Duodenal mucosa (tissue), 2 donors: Measurements from ENCODE around the gene ST6GALNAC6.

ENCODE experiments used
- H3K27ac ChIP-seq: one replicate; pipeline ENCODE4 v1.7.0; 2013; ENCODE audit warnings: low read depth, low read length
- H3K27me3 ChIP-seq, 2 donors: one replicate each; pipeline ENCODE4 v1.7.0; 2013; ENCODE audit warnings: low read length in 2 of 2, control low read depth in 1 of 2; ENCODE audit not compliant: insufficient read depth in 2 of 2, control insufficient read depth in 1 of 2
- H3K36me3 ChIP-seq, 2 donors: one replicate each; pipeline ENCODE4 v1.7.0; 2013; ENCODE audit warnings: low read length in 2 of 2, control low read depth in 1 of 2; ENCODE audit not compliant: insufficient read depth in 2 of 2, control insufficient read depth in 1 of 2
- H3K4me1 ChIP-seq, 2 donors: one replicate each; pipeline ENCODE4 v1.7.0; 2013; ENCODE audit warnings: low read length in 2 of 2, control low read depth in 1 of 2; ENCODE audit not compliant: insufficient read depth in 2 of 2, control insufficient read depth in 1 of 2
- H3K4me3 ChIP-seq, 2 donors: one replicate each; pipeline ENCODE4 v1.7.0; 2013; ENCODE audit warnings: low read length in 2 of 2, low read depth in 1 of 2
- H3K9ac ChIP-seq, 2 donors: one replicate each; pipeline ENCODE4 v1.7.0; 2013; ENCODE audit warnings: low read length in 2 of 2, low read depth in 1 of 2
- H3K9me3 ChIP-seq, 2 donors: one replicate each; pipeline ENCODE4 v1.7.0; 2013; ENCODE audit warnings: low read length in 2 of 2, control low read depth in 1 of 2; ENCODE audit not compliant: control insufficient read depth in 1 of 2

The ST6GALNAC6 gene

GRCh38 chr9:127942216-127943010, 43.0 kb upstream of the ST6GALNAC6 start:
- Histone ChIP-seq H3K9ac (peak overlapping the region in 1 of 2 donors; percentile 25), H3K36me3 (peaks cover 42 to 58% of the 10 kb centered on the region in 2 donors), H3K27ac (no peak overlapping the region), H3K4me3 (no peak overlapping the region), H3K4me1 (peaks cover 19 to 35% of the 10 kb centered on the region in 2 donors), H3K9me3 (no peaks in the 10 kb centered on the region), H3K27me3 (no peaks in the 10 kb centered on the region)

GRCh38 chr9:127941961-127942215, 42.5 kb upstream of the ST6GALNAC6 start:
- Histone ChIP-seq H3K4me3 (no peak overlapping the region), H3K36me3 (peaks cover 42 to 56% of the 10 kb centered on the region in 2 donors), H3K27ac (no peak overlapping the region), H3K9me3 (no peaks in the 10 kb centered on the region), H3K4me1 (peaks cover 22 to 40% of the 10 kb centered on the region in 2 donors), H3K9ac (peak overlapping the region in 1 of 2 donors; percentile 25), H3K27me3 (no peaks in the 10 kb centered on the region)

GRCh38 chr9:127941062-127941960, 41.9 kb upstream of the ST6GALNAC6 start:
- no peaks in the 10 kb centered on the region for H3K9me3 ChIP-seq
- no peak overlapping the region for H3K4me3 ChIP-seq
- H3K9ac ChIP-seq, result no peak overlapping the region
- no peak overlapping the region for H3K27ac ChIP-seq
- H3K27me3 ChIP-seq, result no peaks in the 10 kb centered on the region
- peaks cover 28 to 46% of the 10 kb centered on the region in 2 donors for H3K4me1 ChIP-seq
- peaks cover 42 to 51% of the 10 kb centered on the region in 2 donors for H3K36me3 ChIP-seq

GRCh38 chr9:127940593-127940992, 41.2 kb upstream of the ST6GALNAC6 start:
- peaks cover 34 to 53% of the 10 kb centered on the region in 2 donors for H3K4me1 ChIP-seq
- H3K36me3 ChIP-seq, result peaks cover 39 to 45% of the 10 kb centered on the region in 2 donors
- no peak overlapping the region for H3K4me3 ChIP-seq
- H3K9me3 ChIP-seq, result no peaks in the 10 kb centered on the region
- H3K27ac ChIP-seq, result no peak overlapping the region
- H3K9ac ChIP-seq, result no peak overlapping the region
- no peaks in the 10 kb centered on the region for H3K27me3 ChIP-seq

- Histone ChIP-seq H3K9me3 (no peaks in the 10 kb centered on the region), H3K4me1 (peaks cover 30 to 48% of the 10 kb centered on the region in 2 donors), H3K4me3 (peak overlapping the region; percentile 80 to 96), H3K9ac (peak overlapping the region; percentile 52 to 68), H3K27me3 (no peaks in the 10 kb centered on the region), H3K27ac (no peak overlapping the region), H3K36me3 (peaks cover 21 to 29% of the 10 kb centered on the region in 2 donors)
Observed at GRCh38 chr9:127938298-127938690, 38.9 kb upstream of the ST6GALNAC6 start.

GRCh38 chr9:127937388-127938297, 38.2 kb upstream of the ST6GALNAC6 start, which contains the start of gene DPM2:
Gene DPM2, minus strand, starts transcription at chr9:127937854. Its CDS starts 34 bp downstream, at chr9:127937820.
- H3K4me1 ChIP-seq, result peaks cover 24 to 41% of the 10 kb centered on the region in 2 donors

GRCh38 chr9:127937056-127937387, 37.6 kb upstream of the ST6GALNAC6 start:
- H3K4me3 ChIP-seq, result peak overlapping the region; percentile 80 to 96
- peak overlapping the region; percentile 68 to 88 for H3K9ac ChIP-seq
- peaks cover 8 to 17% of the 10 kb centered on the region in 2 donors for H3K36me3 ChIP-seq
- H3K27ac ChIP-seq, result no peak overlapping the region
- H3K4me1 ChIP-seq, result peaks cover 17 to 35% of the 10 kb centered on the region in 2 donors
- no peaks in the 10 kb centered on the region for H3K27me3 ChIP-seq
- H3K9me3 ChIP-seq, result no peaks in the 10 kb centered on the region

More at GRCh38 chr9:127937388-127938297, 38.2 kb upstream of the ST6GALNAC6 start, which contains the start of gene DPM2:
- peak within 1 kb of the TSS; percentile 68 to 88 for H3K9ac ChIP-seq
- H3K27me3 ChIP-seq, result no peaks in the 10 kb centered on the region
- peaks cover 15 to 23% of the 10 kb centered on the region in 2 donors for H3K36me3 ChIP-seq
- peak within 1 kb of the TSS; percentile 80 to 96 for H3K4me3 ChIP-seq
- no peaks in the 10 kb centered on the region for H3K9me3 ChIP-seq
- H3K27ac ChIP-seq, result no peak within 1 kb of the TSS

- H3K4me1 ChIP-seq, result peaks cover 17 to 37% of the 10 kb centered on the region in 2 donors
- peak overlapping the region in 1 of 2 donors; percentile 68 for H3K9ac ChIP-seq
- peak overlapping the region; percentile 80 to 96 for H3K4me3 ChIP-seq
Observed at GRCh38 chr9:127936347-127936852, 37.0 kb upstream of the ST6GALNAC6 start.

GRCh38 chr9:127935765-127936221, 36.4 kb upstream of the ST6GALNAC6 start:
- Histone ChIP-seq H3K4me3 (peak overlapping the region; percentile 80 to 96), H3K27ac (no peak overlapping the region), H3K36me3 (peaks cover 0 to 9% of the 10 kb centered on the region in 2 donors), H3K9me3 (no peaks in the 10 kb centered on the region), H3K27me3 (no peaks in the 10 kb centered on the region), H3K9ac (no peak overlapping the region), H3K4me1 (peaks cover 20 to 43% of the 10 kb centered on the region in 2 donors)

More at GRCh38 chr9:127936347-127936852, 37.0 kb upstream of the ST6GALNAC6 start:
- Histone ChIP-seq H3K27me3 (no peaks in the 10 kb centered on the region), H3K9me3 (no peaks in the 10 kb centered on the region), H3K36me3 (peaks cover 5 to 14% of the 10 kb centered on the region in 2 donors), H3K27ac (no peak overlapping the region)
